PC-9 (cell line): ENCODE results near the gene LIMS2. TPM values are rescaled to one million over a fixed set of nuclear protein-coding genes. Genes with fewer than 3 reads are reported as not detected.

Experiments
- BruUV-seq: library from RNA; stranded (reverse); fragments of 400-500 nt; replicated peaks from 2 replicates; lab custom pipeline; 2021; lab: Mats Ljungman, UMichigan
- CTCF ChIA-PET: fragments of 300-600 bp; sonication (Branson Sonifier 250); formaldehyde crosslinking; loops from one replicate; lab custom pipeline; 2022; ENCODE audit warnings: antibody characterized with exemption; lab: Charles Lee
- POLR2A ChIA-PET: fragments of 300-600 bp; sonication (Branson Sonifier 250); formaldehyde crosslinking; loops from one replicate; lab custom pipeline; 2022; ENCODE audit warnings: antibody characterized with exemption; ENCODE audit not compliant: unreplicated experiment; lab: Charles Lee
- DNase-seq, 2 experiments: peaks; one replicate each; pipeline versions ENCODE4 v3.0.0 to v3.0.0-alpha.2; 2015 to 2022; ENCODE audit warnings: mixed read lengths in 1 of 2
- H2AFZ ChIP-seq: fragments of 200-600 bp; sonication (generic); 2 replicates; pipeline ENCODE4 v1.8.1; 2017; ENCODE audit warnings: antibody characterized with exemption
- H3F3A ChIP-seq: fragments of 200-600 bp; sonication (generic); 2 replicates; pipeline ENCODE4 v1.8.1; 2017; ENCODE audit warnings: antibody characterized with exemption, mild to moderate bottlenecking, low read depth; ENCODE audit not compliant: insufficient read depth
- H3K27ac ChIP-seq: fragments of 200-600 bp; sonication (generic); 2 replicates; pipeline ENCODE4 v1.6.1; 2016; ENCODE audit warnings: mixed run types
- H3K27me3 ChIP-seq: fragments of 200-600 bp; sonication (generic); 2 replicates; pipeline ENCODE4 v1.6.1; 2016; ENCODE audit warnings: low read depth, mixed run types; ENCODE audit not compliant: insufficient read depth
- H3K36me3 ChIP-seq: fragments of 200-600 bp; sonication (generic); 2 replicates; pipeline ENCODE4 v1.6.1; 2016; ENCODE audit warnings: low read depth, mixed run types
- H3K4me1 ChIP-seq: fragments of 200-600 bp; sonication (generic); replicated peaks from 2 replicates; pipeline ENCODE4 v1.6.1; 2016; ENCODE audit warnings: mixed run types; ENCODE audit not compliant: insufficient read depth
- H3K4me2 ChIP-seq: fragments of 200-600 bp; sonication (generic); 2 replicates; pipeline ENCODE4 v1.6.1; 2017; ENCODE audit warnings: mixed run types
- H3K4me3 ChIP-seq: fragments of 200-600 bp; sonication (generic); 2 replicates; pipeline ENCODE4 v1.6.1; 2016; ENCODE audit warnings: mixed run types
- H3K79me2 ChIP-seq: fragments of 200-600 bp; sonication (generic); 2 replicates; pipeline ENCODE4 v1.6.1; 2017; ENCODE audit warnings: low read depth, mixed run types
- H3K9me2 ChIP-seq: fragments of 200-600 bp; sonication (generic); 2 replicates; pipeline ENCODE4 v1.8.1; 2017; ENCODE audit warnings: mild to moderate bottlenecking; ENCODE audit not compliant: insufficient read depth
- H3K9me3 ChIP-seq: fragments of 200-600 bp; sonication (generic); 2 replicates; pipeline ENCODE4 v1.8.1; 2016; ENCODE audit warnings: low read depth; ENCODE audit not compliant: insufficient read depth
- H4K20me1 ChIP-seq: fragments of 200-600 bp; sonication (generic); 2 replicates; pipeline ENCODE4 v1.8.1; 2017; ENCODE audit not compliant: insufficient read depth
- CTCF ChIP-seq: fragments of 200-600 bp; sonication (generic); conservative IDR thresholded peaks from 2 replicates; pipeline ENCODE4 v1.6.1; 2017; ENCODE audit warnings: mixed run types, antibody characterized with exemption, mild to moderate bottlenecking, moderate library complexity
- EZH2 ChIP-seq: fragments of 200-600 bp; sonication (generic); IDR thresholded peaks from 2 replicates; pipeline ENCODE4 v1.8.0; 2017; ENCODE audit warnings: antibody characterized with exemption, low read depth
- intact Hi-C: fragments of 100-400 bp; cut with micrococcal nuclease; formaldehyde crosslinking; loops from one replicate; pipeline ENCODE4 v1.10.0; 2022; ENCODE audit not compliant: unreplicated experiment
- total RNA-seq: library from RNA; stranded (reverse); gene quantifications from 2 replicates; pipeline ENCODE4 v1.2.3, GENCODE V29; 2021

The LIMS2 gene
- total RNA-seq, 1 experiment from 2014 or later = 1.4 TPM

GRCh38 chr2:127672341-127673224 lies 2.7 kb downstream of the LIMS2 start:
- no peaks in the 10 kb centered on the region for H4K20me1 ChIP-seq
- H3K9me3 ChIP-seq = no peaks in the 10 kb centered on the region
- no peak overlapping the region for H2AFZ ChIP-seq
- no peak overlapping the region for H3K4me3 ChIP-seq
- no TSS peak for BruUV-seq
- no peaks in the 10 kb centered on the region; the same call in 1 of the 2 replicates for H3F3A ChIP-seq
- TF ChIP-seq CTCF = no peak
- no peak for TF ChIP-seq EZH2
- no peaks in the 10 kb centered on the region for H3K4me1 ChIP-seq
- no peak overlapping the region for H3K4me2 ChIP-seq
- intact Hi-C loops = loop anchor here (1.0 kb wide), 1 partner anchor 49 kb away; no protein-coding TSS in a partner anchor
- no peaks in the 10 kb centered on the region for H3K79me2 ChIP-seq
- CTCF ChIA-PET = interaction anchor here (0.8 kb wide), 1 partner anchor 25 kb away, joined by 3 read pairs; no protein-coding TSS in a partner anchor
- peaks cover 87% of the 10 kb centered on the region for H3K27me3 ChIP-seq
- no peak overlapping the region for H3K27ac ChIP-seq
- H3K9me2 ChIP-seq = no peaks in the 10 kb centered on the region
- POLR2A ChIA-PET = no interaction called here
- no peaks in the 10 kb centered on the region for H3K36me3 ChIP-seq
- no peak for DNase-seq

GRCh38 chr2:127671557-127672302 lies 3.6 kb downstream of the LIMS2 start:
- no peak overlapping the region for H3K4me2 ChIP-seq
- H3F3A ChIP-seq = no peaks in the 10 kb centered on the region; the same call in 1 of the 2 replicates
- no peak overlapping the region for H2AFZ ChIP-seq
- H3K27ac ChIP-seq = no peak overlapping the region
- H3K9me2 ChIP-seq = no peaks in the 10 kb centered on the region
- no peaks in the 10 kb centered on the region for H4K20me1 ChIP-seq
- no peak for DNase-seq
- BruUV-seq = no TSS peak
- CTCF ChIA-PET = interaction anchor here (0.8 kb wide), 1 partner anchor 24 kb away, joined by 3 read pairs; no protein-coding TSS in a partner anchor
- H3K27me3 ChIP-seq = peaks cover 87% of the 10 kb centered on the region
- POLR2A ChIA-PET = no interaction called here
- no peak overlapping the region for H3K4me3 ChIP-seq
- TF ChIP-seq EZH2 (no peak), CTCF (no peak)
- H3K4me1 ChIP-seq = no peaks in the 10 kb centered on the region
- intact Hi-C loops = loop anchor here (1.0 kb wide), 1 partner anchor 50 kb away; no protein-coding TSS in a partner anchor
- H3K9me3 ChIP-seq = no peaks in the 10 kb centered on the region
- no peaks in the 10 kb centered on the region for H3K36me3 ChIP-seq
- H3K79me2 ChIP-seq = no peaks in the 10 kb centered on the region

- Histone ChIP-seq H3K27me3 (peaks cover 87% of the 10 kb centered on the region), H4K20me1 (no peaks in the 10 kb centered on the region), H3K36me3 (no peaks in the 10 kb centered on the region), H2AFZ (no peak overlapping the region), H3K4me3 (no peak overlapping the region), H3F3A (no peaks in the 10 kb centered on the region; the same call in 1 of the 2 replicates), H3K9me2 (no peaks in the 10 kb centered on the region), H3K9me3 (no peaks in the 10 kb centered on the region), H3K4me2 (no peak overlapping the region), H3K79me2 (no peaks in the 10 kb centered on the region), H3K4me1 (no peaks in the 10 kb centered on the region), H3K27ac (no peak overlapping the region)
- DNase-seq = no peak
- ChIA-PET POLR2A (no interaction called here), CTCF (no interaction called here)
- intact Hi-C loops = no loop called here
- BruUV-seq = no TSS peak
- TF ChIP-seq CTCF (no peak), EZH2 (no peak)
Observed at GRCh38 chr2:127670957-127671290, 4.4 kb downstream of the LIMS2 start.
